OCI-LY3 (cell line): ENCODE measurements around the gene SGSH.

ENCODE experiments used
- H2AFZ ChIP-seq: fragments of 200-600, 300-600 bp; shearing (Covaris generic); 2 replicates; pipeline ENCODE4 v1.6.0; 2014; ENCODE audit warnings: antibody characterized with exemption, low read depth, low read length
- H3K27ac ChIP-seq: fragments of 200-600, 300-600 bp; sonication (generic); 2 replicates; pipeline ENCODE4 v1.5.1; 2014; ENCODE audit warnings: mild to moderate bottlenecking, low read length, moderate library complexity, mixed read lengths
- H3K27me3 ChIP-seq: fragments of 200-600, 300-600 bp; sonication (generic); 2 replicates; pipeline ENCODE4 v1.6.1; 2014; ENCODE audit warnings: low read depth, low read length, mixed read lengths
- H3K36me3 ChIP-seq: fragments of 200-600, 300-600 bp; sonication (generic); replicated peaks from 2 replicates; pipeline ENCODE3; 2014; ENCODE audit warnings: low read depth, low read length, mixed read lengths
- H3K4me1 ChIP-seq: fragments of 300-600, 200-600 bp; sonication (generic); 2 replicates; pipeline ENCODE4 v1.6.1; 2014; ENCODE audit warnings: low read length, mixed read lengths
- H3K4me2 ChIP-seq: fragments of 200-600, 300-600 bp; sonication (generic); 2 replicates; pipeline ENCODE4 v1.6.1; 2014; ENCODE audit warnings: low read length, mixed read lengths
- H3K4me3 ChIP-seq: fragments of 300-600, 200-600 bp; sonication (generic); 2 replicates; pipeline ENCODE4 v1.5.1; 2014; ENCODE audit warnings: antibody characterized with exemption, mild to moderate bottlenecking, low read length, moderate library complexity
- H3K79me2 ChIP-seq: fragments of 300-600, 200-600 bp; shearing (Covaris generic); 2 replicates; pipeline ENCODE4 v1.6.1; 2014; ENCODE audit warnings: mild to moderate bottlenecking, low read length, mixed read lengths
- H3K9ac ChIP-seq: fragments of 300-600, 200-600 bp; shearing (Covaris generic); 2 replicates; pipeline ENCODE4 v1.6.0; 2014; ENCODE audit warnings: mild to moderate bottlenecking, low read length, moderate library complexity
- H3K9me3 ChIP-seq: fragments of 200-600, 300-600 bp; shearing (Covaris generic); 2 replicates; pipeline ENCODE4 v1.6.1; 2014; ENCODE audit warnings: low read length, mixed read lengths; ENCODE audit not compliant: insufficient read depth
- H4K20me1 ChIP-seq: fragments of 200-600, 300-600 bp; sonication (generic); 2 replicates; pipeline ENCODE4 v1.6.1; 2016; ENCODE audit warnings: low read length, mixed read lengths; ENCODE audit not compliant: insufficient read depth
- CTCF ChIP-seq: fragments of 200-600, 300-600 bp; sonication (generic); IDR thresholded peaks from 2 replicates; pipeline ENCODE4 v1.5.1; 2014; ENCODE audit warnings: antibody characterized with exemption, low read length, low read depth
- EZH2phosphoT487 ChIP-seq: fragments of 200-600 bp; shearing (Covaris generic); IDR thresholded peaks from 2 replicates; pipeline ENCODE4 v1.6.1; 2018; ENCODE audit warnings: antibody characterized with exemption, mixed run types, low read depth

Gene SGSH

GRCh38 chr17:80164185-80164584 lies 55.9 kb downstream of the SGSH start:
- no peak for TF ChIP-seq EZH2phosphoT487
- no peak for TF ChIP-seq CTCF
- Histone ChIP-seq H3K4me1 (no peaks in the 10 kb centered on the region), H3K36me3 (no peaks in the 10 kb centered on the region)

GRCh38 chr17:80163336-80163735 lies 56.8 kb downstream of the SGSH start:
- Histone ChIP-seq H3K9ac (no peak overlapping the region), H3K36me3 (no peaks in the 10 kb centered on the region), H3K4me3 (no peak overlapping the region), H4K20me1 (no peaks in the 10 kb centered on the region), H2AFZ (no peak overlapping the region), H3K27ac (no peak overlapping the region), H3K27me3 (peaks cover 10% of the 10 kb centered on the region), H3K4me1 (no peaks in the 10 kb centered on the region), H3K9me3 (no peaks in the 10 kb centered on the region), H3K79me2 (no peaks in the 10 kb centered on the region), H3K4me2 (no peak overlapping the region)
- TF ChIP-seq CTCF: no peak
- no peak for TF ChIP-seq EZH2phosphoT487

More at GRCh38 chr17:80164185-80164584, 55.9 kb downstream of the SGSH start:
- Histone ChIP-seq H3K79me2 (no peaks in the 10 kb centered on the region), H3K4me3 (no peak overlapping the region), H3K4me2 (no peak overlapping the region), H4K20me1 (no peaks in the 10 kb centered on the region), H3K9me3 (no peaks in the 10 kb centered on the region), H3K27ac (no peak overlapping the region), H3K27me3 (peaks cover 10% of the 10 kb centered on the region), H2AFZ (no peak overlapping the region), H3K9ac (no peak overlapping the region)

GRCh38 chr17:80160536-80160935 lies 59.6 kb downstream of the SGSH start:
- Histone ChIP-seq H3K27ac (no peak overlapping the region), H4K20me1 (no peaks in the 10 kb centered on the region), H3K4me3 (no peak overlapping the region), H3K9ac (no peak overlapping the region), H3K9me3 (no peaks in the 10 kb centered on the region), H3K4me1 (no peaks in the 10 kb centered on the region), H3K27me3 (peaks cover 10% of the 10 kb centered on the region), H3K79me2 (no peaks in the 10 kb centered on the region), H2AFZ (no peak overlapping the region), H3K36me3 (no peaks in the 10 kb centered on the region), H3K4me2 (no peak overlapping the region)
- TF ChIP-seq EZH2phosphoT487: no peak
- no peak for TF ChIP-seq CTCF
